ENCODE data around the gene ITPRIPL2. TPM values are rescaled to one million over a fixed set of nuclear protein-coding genes. Genes with fewer than 3 reads are reported as not detected.

ITPRIPL2 gene
- total and polyA plus RNA-seq, 2 of the 13 experiments (the other 11 are each of a cell fraction or from before 2014, with no cell fraction given), result 5.9 to 12.6 TPM

GRCh38 chr16:19086322-19087199 is 27.2 kb upstream of the ITPRIPL2 start (continued):
- TF ChIP-seq, protein P1, sequence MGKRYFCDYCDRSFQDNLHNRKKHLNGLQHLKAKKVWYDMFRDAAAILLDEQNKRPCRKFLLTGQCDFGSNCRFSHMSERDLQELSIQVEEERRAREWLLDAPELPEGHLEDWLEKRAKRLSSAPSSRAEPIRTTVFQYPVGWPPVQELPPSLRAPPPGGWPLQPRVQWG (CRISPR knock-in tag; IDR thresholded peaks at IDR 0.05; ENCODE audit: borderline replicate concordance, low read depth), result no peak
- TF ChIP-seq ZNF569 (CRISPR knock-in tag; IDR thresholded peaks at IDR 0.05; ENCODE audit: borderline replicate concordance) (no peak), ASH2L (IDR thresholded peaks at IDR 0.05; ENCODE audit: insufficient read length, low read depth, low read length) (peak; percentile 60), MAFK (conservative IDR thresholded peaks at IDR 0.05 in 1 of 2, IDR thresholded peaks at IDR 0.05 in 1 of 2; ENCODE audit: low read length in 2 of 2) (no peak), TARDBP (CRISPR knock-in tag; IDR thresholded peaks at IDR 0.05) (peak; percentile 86), ZNF441 (CRISPR knock-in tag; IDR thresholded peaks at IDR 0.05; ENCODE audit: borderline replicate concordance) (peak; percentile 61; the same call in 1 of the 2 replicates), NPAS2 (CRISPR knock-in tag; IDR thresholded peaks at IDR 0.05; ENCODE audit: borderline replicate concordance) (no peak), TEAD3 (CRISPR knock-in tag; optimal IDR thresholded peaks at IDR 0.05; ENCODE audit: borderline replicate concordance) (peak; percentile 85), SNAI1 (CRISPR knock-in tag; IDR thresholded peaks at IDR 0.05; ENCODE audit: borderline replicate concordance) (peak; percentile 83; the same call in 1 of the 2 replicates), TGIF2 (CRISPR knock-in tag; IDR thresholded peaks at IDR 0.05) (0 out of 2 replicates have a peak, but pooled peaks have one; percentile 70), ZNF12 (CRISPR knock-in tag; IDR thresholded peaks at IDR 0.05) (peak; percentile 82), SIN3A (IDR thresholded peaks at IDR 0.05; ENCODE audit: borderline replicate concordance, low read depth, low read length) (no peak), PAF1 (CRISPR knock-in tag; IDR thresholded peaks at IDR 0.05) (no peak), ZBTB8A (CRISPR knock-in tag; IDR thresholded peaks at IDR 0.05; ENCODE audit: borderline replicate concordance, low read depth) (no peak), ZBTB7A (CRISPR knock-in tag; IDR thresholded peaks at IDR 0.05) (no peak), ZMYM2 (CRISPR knock-in tag; IDR thresholded peaks at IDR 0.05) (peak; percentile 81; the same call in 1 of the 2 replicates), ZNF775 (CRISPR knock-in tag; IDR thresholded peaks at IDR 0.05; ENCODE audit: borderline replicate concordance) (0 out of 2 replicates have a peak, but pooled peaks have one; percentile 61), CBX1 (IDR thresholded peaks at IDR 0.05; ENCODE audit: low read depth) (peak; percentile 78), ZNF556 (CRISPR knock-in tag; IDR thresholded peaks at IDR 0.05; ENCODE audit: borderline replicate concordance) (peak; percentile 89)
- TF ChIP-seq, protein P2, sequence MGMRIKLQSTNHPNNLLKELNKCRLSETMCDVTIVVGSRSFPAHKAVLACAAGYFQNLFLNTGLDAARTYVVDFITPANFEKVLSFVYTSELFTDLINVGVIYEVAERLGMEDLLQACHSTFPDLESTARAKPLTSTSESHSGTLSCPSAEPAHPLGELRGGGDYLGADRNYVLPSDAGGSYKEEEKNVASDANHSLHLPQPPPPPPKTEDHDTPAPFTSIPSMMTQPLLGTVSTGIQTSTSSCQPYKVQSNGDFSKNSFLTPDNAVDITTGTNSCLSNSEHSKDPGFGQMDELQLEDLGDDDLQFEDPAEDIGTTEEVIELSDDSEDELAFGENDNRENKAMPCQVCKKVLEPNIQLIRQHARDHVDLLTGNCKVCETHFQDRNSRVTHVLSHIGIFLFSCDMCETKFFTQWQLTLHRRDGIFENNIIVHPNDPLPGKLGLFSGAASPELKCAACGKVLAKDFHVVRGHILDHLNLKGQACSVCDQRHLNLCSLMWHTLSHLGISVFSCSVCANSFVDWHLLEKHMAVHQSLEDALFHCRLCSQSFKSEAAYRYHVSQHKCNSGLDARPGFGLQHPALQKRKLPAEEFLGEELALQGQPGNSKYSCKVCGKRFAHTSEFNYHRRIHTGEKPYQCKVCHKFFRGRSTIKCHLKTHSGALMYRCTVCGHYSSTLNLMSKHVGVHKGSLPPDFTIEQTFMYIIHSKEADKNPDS (CRISPR knock-in tag; IDR thresholded peaks at IDR 0.05), result no peak; the same call in 1 of the 2 replicates
- TF ChIP-seq, protein P3, sequence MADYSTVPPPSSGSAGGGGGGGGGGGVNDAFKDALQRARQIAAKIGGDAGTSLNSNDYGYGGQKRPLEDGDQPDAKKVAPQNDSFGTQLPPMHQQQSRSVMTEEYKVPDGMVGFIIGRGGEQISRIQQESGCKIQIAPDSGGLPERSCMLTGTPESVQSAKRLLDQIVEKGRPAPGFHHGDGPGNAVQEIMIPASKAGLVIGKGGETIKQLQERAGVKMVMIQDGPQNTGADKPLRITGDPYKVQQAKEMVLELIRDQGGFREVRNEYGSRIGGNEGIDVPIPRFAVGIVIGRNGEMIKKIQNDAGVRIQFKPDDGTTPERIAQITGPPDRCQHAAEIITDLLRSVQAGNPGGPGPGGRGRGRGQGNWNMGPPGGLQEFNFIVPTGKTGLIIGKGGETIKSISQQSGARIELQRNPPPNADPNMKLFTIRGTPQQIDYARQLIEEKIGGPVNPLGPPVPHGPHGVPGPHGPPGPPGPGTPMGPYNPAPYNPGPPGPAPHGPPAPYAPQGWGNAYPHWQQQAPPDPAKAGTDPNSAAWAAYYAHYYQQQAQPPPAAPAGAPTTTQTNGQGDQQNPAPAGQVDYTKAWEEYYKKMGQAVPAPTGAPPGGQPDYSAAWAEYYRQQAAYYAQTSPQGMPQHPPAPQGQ (CRISPR knock-in tag; IDR thresholded peaks at IDR 0.05; ENCODE audit: borderline replicate concordance), result no peak
- TF ChIP-seq, protein P4, sequence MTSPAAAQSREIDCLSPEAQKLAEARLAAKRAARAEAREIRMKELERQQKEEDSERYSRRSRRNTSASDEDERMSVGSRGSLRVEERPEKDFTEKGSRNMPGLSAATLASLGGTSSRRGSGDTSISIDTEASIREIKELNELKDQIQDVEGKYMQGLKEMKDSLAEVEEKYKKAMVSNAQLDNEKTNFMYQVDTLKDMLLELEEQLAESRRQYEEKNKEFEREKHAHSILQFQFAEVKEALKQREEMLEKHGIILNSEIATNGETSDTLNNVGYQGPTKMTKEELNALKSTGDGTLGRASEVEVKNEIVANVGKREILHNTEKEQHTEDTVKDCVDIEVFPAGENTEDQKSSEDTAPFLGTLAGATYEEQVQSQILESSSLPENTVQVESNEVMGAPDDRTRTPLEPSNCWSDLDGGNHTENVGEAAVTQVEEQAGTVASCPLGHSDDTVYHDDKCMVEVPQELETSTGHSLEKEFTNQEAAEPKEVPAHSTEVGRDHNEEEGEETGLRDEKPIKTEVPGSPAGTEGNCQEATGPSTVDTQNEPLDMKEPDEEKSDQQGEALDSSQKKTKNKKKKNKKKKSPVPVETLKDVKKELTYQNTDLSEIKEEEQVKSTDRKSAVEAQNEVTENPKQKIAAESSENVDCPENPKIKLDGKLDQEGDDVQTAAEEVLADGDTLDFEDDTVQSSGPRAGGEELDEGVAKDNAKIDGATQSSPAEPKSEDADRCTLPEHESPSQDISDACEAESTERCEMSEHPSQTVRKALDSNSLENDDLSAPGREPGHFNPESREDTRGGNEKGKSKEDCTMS (CRISPR knock-in tag; conservative IDR thresholded peaks at IDR 0.05), result 0 out of 2 replicates have a peak, but pooled peaks have one; percentile 42

Data from HepG2 (cell line).